Muscle of leg (tissue), 11 donors: ENCODE measurements around the gene MRPL33. TPM values are rescaled to one million over a fixed set of nuclear protein-coding genes. Genes with fewer than 3 reads are reported as not detected.

Experiments used
- DNase-seq: peaks from one replicate; pipeline ENCODE4 v3.0.0; 2013
- H3K27ac ChIP-seq: one replicate; pipeline ENCODE4 v1.5.1; 2013; ENCODE audit warnings: mild to moderate bottlenecking, low read length, control low read depth
- H3K27me3 ChIP-seq: one replicate; pipeline ENCODE4 v1.6.1; 2013; ENCODE audit warnings: low read length; ENCODE audit not compliant: control insufficient read depth, insufficient read depth
- H3K36me3 ChIP-seq: one replicate; pipeline ENCODE4 v1.6.1; 2013; ENCODE audit warnings: low read length; ENCODE audit not compliant: control insufficient read depth, insufficient read depth
- H3K4me1 ChIP-seq: one replicate; pipeline ENCODE4 v1.6.1; 2013; ENCODE audit warnings: low read length; ENCODE audit not compliant: control insufficient read depth, insufficient read depth
- H3K4me3 ChIP-seq: one replicate; pipeline ENCODE4 v1.5.1; 2013; ENCODE audit warnings: low read length, control low read depth
- H3K9me3 ChIP-seq: replicated peaks from 2 replicates; pipeline ENCODE4 v1.6.1; 2013; ENCODE audit warnings: low read depth, low read length; ENCODE audit not compliant: control insufficient read depth
- WGBS: methylation state at CpG from one replicate; pipeline ENCODE4 v1.1.5; 2013; ENCODE audit warnings: missing lambda C conversion rate; ENCODE audit not compliant: insufficient coverage; 5-methylcytosine and 5-hydroxymethylcytosine counted together
- polyA plus RNA-seq, 8 donors: library from polyadenylated mRNA; unstranded; fragments of 120-200 nt; gene quantifications; one replicate each; pipeline versions ENCODE4 v1.2.1 to v1.2.3, GENCODE V29; 2013; ENCODE audit warnings: inconsistent platforms in 1 of 8, low replicate concordance in 1 of 8; ENCODE audit not compliant: insufficient read length in 8 of 8, insufficient read depth in 1 of 8
- total RNA-seq: library from RNA; stranded (reverse); fragments of 120-200 nt; gene quantifications from one replicate; pipeline ENCODE4 v1.2.4, GENCODE V29; 2013

The MRPL33 gene
- total and polyA plus RNA-seq, 9 donors = 94.7 to 187 (median 114) TPM

- Histone ChIP-seq H3K27me3 (no peaks in the 10 kb centered on the region), H3K9me3 (no peaks in the 10 kb centered on the region), H3K4me1 (no peaks in the 10 kb centered on the region), H3K27ac (no peak overlapping the region), H3K36me3 (no peaks in the 10 kb centered on the region), H3K4me3 (no peak overlapping the region)
- WGBS = 83% methylated on average over 1 of the region's 5 CpGs
- no peak for DNase-seq
Measured at GRCh38 chr2:27806311-27807059, 35.0 kb downstream of the MRPL33 start.

GRCh38 chr2:27807476-27807875 lies 36.0 kb downstream of the MRPL33 start:
- no peaks in the 10 kb centered on the region for H3K9me3 ChIP-seq
- H3K27ac ChIP-seq = no peak overlapping the region
- 58% methylated on average over 2 of the region's 4 CpGs for WGBS
- no peaks in the 10 kb centered on the region for H3K4me1 ChIP-seq
- H3K36me3 ChIP-seq = no peaks in the 10 kb centered on the region
- H3K27me3 ChIP-seq = no peaks in the 10 kb centered on the region
- no peak overlapping the region for H3K4me3 ChIP-seq
- no peak for DNase-seq

GRCh38 chr2:27808418-27808817 lies 36.9 kb downstream of the MRPL33 start:
- DNase-seq = no peak
- Histone ChIP-seq H3K27ac (no peak overlapping the region), H3K27me3 (no peaks in the 10 kb centered on the region), H3K9me3 (no peaks in the 10 kb centered on the region), H3K4me1 (no peaks in the 10 kb centered on the region), H3K4me3 (no peak overlapping the region), H3K36me3 (no peaks in the 10 kb centered on the region)
- no CpG with 5 or more reads among the region's 2 CpGs for WGBS

GRCh38 chr2:27808984-27809383 lies 37.5 kb downstream of the MRPL33 start:
- H3K27ac ChIP-seq = no peak overlapping the region
- no peak overlapping the region for H3K4me3 ChIP-seq
- H3K36me3 ChIP-seq = no peaks in the 10 kb centered on the region
- no peaks in the 10 kb centered on the region for H3K4me1 ChIP-seq
- no peaks in the 10 kb centered on the region for H3K9me3 ChIP-seq
- WGBS = 100% methylated on average over 1 of the region's 3 CpGs
- H3K27me3 ChIP-seq = no peaks in the 10 kb centered on the region
- no peak for DNase-seq

- Histone ChIP-seq H3K27me3 (no peaks in the 10 kb centered on the region), H3K36me3 (no peaks in the 10 kb centered on the region), H3K27ac (no peak overlapping the region), H3K4me3 (no peak overlapping the region), H3K4me1 (no peaks in the 10 kb centered on the region), H3K9me3 (no peaks in the 10 kb centered on the region)
- no peak for DNase-seq
- 100% methylated on average over 1 of the region's 3 CpGs for whole genome bisulfite sequencing
Measured at GRCh38 chr2:27809761-27810241, 38.3 kb downstream of the MRPL33 start.

- Histone ChIP-seq H3K4me1 (no peaks in the 10 kb centered on the region), H3K27ac (no peak overlapping the region), H3K27me3 (no peaks in the 10 kb centered on the region), H3K36me3 (no peaks in the 10 kb centered on the region), H3K9me3 (no peaks in the 10 kb centered on the region), H3K4me3 (no peak overlapping the region)
- 86% methylated on average over 2 of the region's 3 CpGs for WGBS
- no peak for DNase-seq
Measured at GRCh38 chr2:27810455-27810854, 38.9 kb downstream of the MRPL33 start.

GRCh38 chr2:27811768-27812167 lies 40.2 kb downstream of the MRPL33 start:
- WGBS = 100% methylated on average over 1 of the region's 1 CpG
- no peaks in the 10 kb centered on the region for H3K36me3 ChIP-seq
- no peak overlapping the region for H3K27ac ChIP-seq
- no peaks in the 10 kb centered on the region for H3K27me3 ChIP-seq
- H3K4me1 ChIP-seq = no peaks in the 10 kb centered on the region
- H3K4me3 ChIP-seq = no peak overlapping the region
- no peak for DNase-seq
- no peaks in the 10 kb centered on the region for H3K9me3 ChIP-seq

GRCh38 chr2:27814758-27815157 lies 43.2 kb downstream of the MRPL33 start:
- Histone ChIP-seq H3K4me1 (no peaks in the 10 kb centered on the region), H3K27ac (no peak overlapping the region), H3K36me3 (no peaks in the 10 kb centered on the region), H3K9me3 (no peaks in the 10 kb centered on the region), H3K27me3 (no peaks in the 10 kb centered on the region), H3K4me3 (no peak overlapping the region)
- no peak for DNase-seq
- WGBS = 0% methylated on average over 1 of the region's 1 CpG

- H3K4me3 ChIP-seq = no peak overlapping the region
- H3K4me1 ChIP-seq = no peaks in the 10 kb centered on the region
- H3K27me3 ChIP-seq = no peaks in the 10 kb centered on the region
- 54% methylated on average over 3 of the region's 4 CpGs for WGBS
- no peak for DNase-seq
- H3K36me3 ChIP-seq = no peaks in the 10 kb centered on the region
- no peak overlapping the region for H3K27ac ChIP-seq
- no peaks in the 10 kb centered on the region for H3K9me3 ChIP-seq
Measured at GRCh38 chr2:27815860-27816438, 44.4 kb downstream of the MRPL33 start.

- Histone ChIP-seq H3K27ac (no peak overlapping the region), H3K27me3 (no peaks in the 10 kb centered on the region), H3K36me3 (no peaks in the 10 kb centered on the region), H3K4me1 (no peaks in the 10 kb centered on the region), H3K4me3 (no peak overlapping the region), H3K9me3 (peaks cover 6% of the 10 kb centered on the region)
- WGBS = 75% methylated on average over 1 of the region's 1 CpG
- DNase-seq = no peak
Measured at GRCh38 chr2:27822049-27822448, 50.5 kb downstream of the MRPL33 start.
